GM18502 (cell line): ENCODE data around the gene SLC4A2.

ENCODE experiments used
- ATAC-seq: cut with Tn5 transposase; IDR thresholded peaks from one replicate; pipeline ENCODE4 v1.9.1; 2021; ENCODE audit warnings: mild to moderate bottlenecking; ENCODE audit not compliant: unreplicated experiment, poor library complexity

SLC4A2 gene

GRCh38 chr7:151088019-151088855 is 28.8 kb downstream of the SLC4A2 start:
- no peak for ATAC-seq

DNA sequence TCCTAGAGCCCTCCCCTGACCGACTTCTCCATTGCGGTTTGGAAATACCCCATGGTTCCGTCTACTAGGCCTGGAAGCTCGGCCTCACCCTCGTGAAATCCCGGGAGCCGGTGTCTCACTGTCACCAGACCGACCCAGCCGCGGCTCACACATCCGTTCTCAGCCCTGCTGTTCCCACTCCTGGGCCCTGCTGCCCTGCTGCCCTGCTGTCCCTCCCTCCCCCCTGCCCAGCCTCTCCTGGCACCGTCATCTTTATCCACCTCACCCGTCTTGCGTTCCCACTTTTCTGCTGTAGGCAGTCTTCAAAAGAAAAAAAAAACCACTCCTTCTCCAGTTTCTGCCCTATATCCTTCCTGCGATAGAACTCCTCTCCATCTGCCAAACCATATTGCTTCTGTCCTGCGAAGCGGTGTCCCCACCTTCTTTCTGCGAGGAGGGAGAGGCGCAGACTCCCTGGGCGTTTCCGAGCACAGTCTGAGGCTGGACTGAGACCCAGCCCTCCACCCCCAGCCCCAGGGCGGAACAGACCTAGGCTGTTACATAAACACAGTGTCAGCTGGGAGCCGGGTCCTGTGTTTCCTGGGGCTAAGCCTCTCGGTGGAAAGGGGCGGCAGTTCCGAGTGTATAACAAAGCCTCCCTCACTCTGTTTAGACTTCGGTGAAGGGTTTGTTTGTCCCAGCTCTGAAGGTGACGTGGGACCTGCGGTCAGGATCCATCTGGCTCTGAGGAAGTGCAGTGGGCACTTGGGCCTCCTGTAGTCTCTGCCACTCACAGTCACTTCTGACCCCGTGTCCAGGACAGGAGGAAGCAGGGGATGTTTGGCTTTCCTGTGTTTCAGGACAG is 29.7 kb downstream of the SLC4A2 start:
- no peak for ATAC-seq

GRCh38 chr7:151089893-151090730 is 30.7 kb downstream of the SLC4A2 start:
- no peak for ATAC-seq

DNA sequence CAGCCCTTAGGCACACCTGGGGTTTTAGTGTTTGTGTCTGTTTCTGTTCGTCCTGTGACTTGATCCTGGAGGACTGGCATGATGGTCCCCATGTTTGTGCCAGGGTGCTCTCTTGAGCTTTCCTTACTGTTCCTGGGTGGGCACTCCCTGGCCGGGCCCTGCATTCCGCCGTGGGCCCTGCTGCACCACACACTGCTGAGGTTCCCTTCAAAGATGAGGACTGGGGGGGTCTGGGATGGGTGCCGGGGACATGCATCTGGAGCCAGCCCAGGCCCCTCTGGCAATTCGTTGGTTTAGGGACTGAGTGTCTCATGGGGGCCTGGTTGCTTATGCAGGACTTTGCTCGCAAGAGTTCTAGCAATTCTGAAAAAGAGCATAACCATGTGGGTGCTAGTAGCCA is 31.6 kb downstream of the SLC4A2 start:
- no peak for ATAC-seq

DNA sequence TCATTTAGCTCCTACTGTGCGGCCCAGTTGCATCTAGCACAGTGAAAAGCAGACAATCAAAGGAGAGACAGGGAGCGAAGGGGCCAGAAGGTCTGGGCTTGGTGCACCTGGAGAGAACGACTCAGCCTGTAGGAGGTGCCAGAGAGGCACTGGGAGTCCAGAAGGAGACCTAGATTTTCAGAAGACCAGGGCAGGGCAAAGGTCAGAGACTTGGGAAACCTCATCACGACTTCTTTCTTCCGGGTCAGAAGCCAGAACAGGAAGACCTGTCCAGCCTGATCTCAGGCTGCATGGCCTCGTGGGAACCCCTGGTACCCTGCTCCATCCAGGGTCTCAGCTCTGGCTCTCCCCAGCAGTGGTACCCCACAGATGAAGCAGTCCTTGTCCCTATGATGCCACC is 32.0 kb downstream of the SLC4A2 start:
- ATAC-seq: no peak

GRCh38 chr7:151091988-151092387 is 32.6 kb downstream of the SLC4A2 start:
- ATAC-seq: no peak

DNA sequence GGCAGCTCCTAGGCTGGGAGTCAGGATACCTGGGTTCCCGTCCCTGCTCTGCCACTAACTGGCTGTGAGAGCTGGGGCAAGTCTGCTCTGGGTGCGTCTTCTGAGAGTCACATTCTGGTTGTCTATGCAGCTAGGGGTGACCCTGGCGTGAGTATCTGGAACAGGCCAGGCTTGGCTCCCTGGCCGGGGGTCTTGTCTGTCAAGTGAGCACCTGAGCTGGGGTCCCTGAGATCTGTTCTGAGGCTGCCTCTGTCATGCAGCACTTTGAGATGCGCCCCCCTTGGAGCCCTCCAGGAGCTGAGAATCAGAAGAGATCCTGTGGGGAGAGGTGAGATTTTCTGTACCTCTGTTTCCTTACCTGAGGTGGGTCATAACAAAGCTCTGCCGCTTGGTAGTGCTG is 34.4 kb downstream of the SLC4A2 start:
- ATAC-seq: no peak

- no peak for ATAC-seq
Measured at GRCh38 chr7:151094675-151095074, 35.3 kb downstream of the SLC4A2 start.

DNA sequence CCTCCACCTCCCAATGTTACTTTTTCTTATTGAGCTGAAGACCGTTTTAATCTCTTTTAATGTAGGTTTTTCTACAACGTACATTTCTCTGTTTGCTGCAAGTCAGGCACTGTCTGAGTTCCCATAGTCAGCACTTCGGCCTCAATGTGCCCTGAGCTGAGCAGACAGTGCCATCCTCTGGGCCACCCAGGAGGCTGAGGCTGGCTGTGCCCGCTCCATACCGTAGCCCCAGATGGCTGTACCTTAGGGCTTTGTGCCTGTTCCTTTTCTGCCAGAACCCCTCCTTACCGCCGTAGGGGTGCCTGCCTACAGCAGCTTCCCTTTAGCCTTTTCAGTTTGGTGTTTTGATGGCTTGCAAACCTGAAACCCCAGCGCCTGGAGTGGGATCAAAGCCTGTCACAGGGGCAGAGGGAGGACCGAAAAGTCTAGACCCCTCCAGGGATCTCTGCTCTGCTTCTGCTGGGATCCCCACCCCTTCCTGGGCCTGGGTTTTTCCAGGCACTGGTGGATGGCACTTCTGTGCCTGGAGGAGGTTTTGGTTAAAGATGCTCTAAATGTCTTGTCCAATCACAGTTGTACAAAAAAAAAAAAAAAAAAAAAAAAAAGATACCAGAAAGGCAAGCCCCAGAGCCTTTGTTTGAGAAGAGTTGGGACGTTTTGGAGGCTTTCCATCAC is 35.9 kb downstream of the SLC4A2 start:
- no peak for ATAC-seq

- no peak for ATAC-seq
Measured at GRCh38 chr7:151095828-151096475, 36.6 kb downstream of the SLC4A2 start.

DNA sequence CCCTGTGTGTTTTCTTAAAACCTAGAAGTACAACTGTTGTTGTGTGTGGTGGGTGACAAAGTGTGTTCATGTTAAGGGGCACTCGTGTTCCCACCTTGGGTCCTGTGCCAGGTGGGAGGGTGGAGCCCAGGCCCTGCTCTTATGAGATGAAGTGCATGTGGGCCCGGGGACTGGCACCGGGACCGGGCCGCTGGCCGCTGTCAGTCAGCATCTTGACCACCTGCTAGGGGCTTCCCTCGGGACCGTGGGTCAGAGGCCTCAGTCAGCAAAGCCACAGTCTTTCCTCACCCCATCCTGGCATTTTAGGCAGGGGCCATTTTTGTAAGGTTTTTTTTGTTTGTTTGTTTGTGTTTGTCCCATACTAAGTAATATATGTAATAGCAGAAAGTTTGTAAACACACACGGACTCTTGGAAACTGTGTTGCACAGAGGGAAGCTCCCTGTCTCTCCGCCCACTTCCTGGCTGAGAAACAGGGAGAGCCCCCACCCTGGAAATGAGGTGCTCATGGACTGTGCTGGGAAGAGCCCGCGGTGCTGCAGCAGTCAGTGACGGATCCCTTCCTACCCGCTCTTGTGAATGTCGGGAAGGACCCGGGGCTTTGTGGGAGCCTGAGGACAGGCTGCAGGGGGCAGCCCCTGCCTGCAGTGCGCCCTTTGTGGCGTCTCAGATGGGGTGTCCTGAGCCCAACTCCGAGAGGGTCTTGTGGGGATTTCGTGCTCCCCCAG is 40.3 kb downstream of the SLC4A2 start:
- no peak for ATAC-seq

- ATAC-seq: no peak
Measured at GRCh38 chr7:151100921-151101320, 41.5 kb downstream of the SLC4A2 start.

GRCh38 chr7:151101621-151102396 is 42.4 kb downstream of the SLC4A2 start:
- ATAC-seq: no peak

DNA sequence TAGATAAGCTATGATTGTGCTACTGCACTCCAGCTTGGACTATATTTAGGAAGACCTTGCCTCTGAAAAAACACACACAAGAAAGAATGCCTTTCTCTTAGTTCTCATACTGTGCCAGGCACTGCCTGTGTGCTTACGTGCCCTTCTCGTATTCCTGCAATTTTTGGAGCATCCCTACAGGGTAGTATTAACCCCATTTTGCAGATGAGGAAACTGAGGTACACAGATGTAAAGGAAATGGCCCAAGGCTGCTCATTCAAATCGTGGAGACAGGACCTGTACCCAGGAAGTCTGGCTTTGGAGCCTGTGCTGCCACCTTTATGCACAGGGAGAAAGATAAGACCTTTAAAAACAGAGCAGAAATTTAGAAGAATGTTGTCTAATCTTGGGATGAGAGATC is 43.6 kb downstream of the SLC4A2 start:
- no peak for ATAC-seq

GRCh38 chr7:151103973-151104372 is 44.6 kb downstream of the SLC4A2 start:
- no peak for ATAC-seq

GRCh38 chr7:151104411-151105235 is 45.2 kb downstream of the SLC4A2 start:
- no peak for ATAC-seq

GRCh38 chr7:151107882-151108281 is 48.5 kb downstream of the SLC4A2 start:
- no peak for ATAC-seq
